HG02870 (cell line): ENCODE data around the gene RAB33A.
"Not testable (repeated sequence)": the region's sequence is repeated elsewhere in the genome, so short reads cannot be mapped to it uniquely, and the experiment has no call there.

Source experiments
- ATAC-seq: cut with Tn5 transposase; IDR thresholded peaks from one replicate; pipeline ENCODE4 v1.9.1; 2021; ENCODE audit warnings: mild to moderate bottlenecking, moderate library complexity; ENCODE audit not compliant: unreplicated experiment

RAB33A gene

DNA sequence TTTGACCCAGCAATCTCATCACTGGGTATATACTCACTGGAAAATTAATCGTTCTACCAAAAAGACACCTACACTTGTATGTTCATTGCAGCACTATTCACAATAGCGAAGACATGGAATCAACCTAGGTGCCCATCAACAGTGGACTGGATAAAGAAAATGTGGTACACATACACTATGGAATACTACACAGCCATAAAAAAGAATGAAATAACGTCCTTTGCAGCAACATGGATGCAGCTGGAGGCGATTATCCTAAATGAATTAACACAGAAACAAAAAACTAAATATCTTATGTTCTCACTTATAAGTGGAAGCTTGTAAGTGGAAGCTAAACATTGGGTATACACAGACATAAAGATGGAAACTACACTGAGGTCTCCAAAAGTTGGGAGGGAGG is 59.4 kb downstream of the RAB33A start:
- not testable (repeated sequence) for ATAC-seq
